Measurements from ENCODE around the gene NHERF1. TPM values are rescaled to one million over a fixed set of nuclear protein-coding genes. Genes with fewer than 3 reads are reported as not detected.
A peak's percentile ranks its signal among the peaks of the same experiment; 100 is the strongest.

NHERF1 gene
- total and polyA plus RNA-seq, 2 donors (not counting 3 experiments of a cell fraction or from before 2014, with no cell fraction given): 24.4 to 26.9 TPM

GRCh38 chr17:74784125-74784810 is 35.8 kb downstream of the NHERF1 start:
- no peaks in the 10 kb centered on the region for H3K79me2 ChIP-seq (ENCODE audit: control insufficient read depth, insufficient read depth, low read length)
- H2AFZ ChIP-seq (ENCODE audit: low read depth, low read length): no peak overlapping the region
- H4K20me1 ChIP-seq (replicated peaks; ENCODE audit: control insufficient read depth, extremely low read depth, insufficient read depth, low read length): no peaks in the 10 kb centered on the region
- BruUV-seq (replicated peaks): no TSS peak
- H3K27ac ChIP-seq (ENCODE audit: insufficient read depth, low read depth, low read length): no peak overlapping the region
- no peaks in the 10 kb centered on the region for H3K27me3 ChIP-seq (ENCODE audit: control insufficient read depth in 2 of 2, insufficient read depth in 2 of 2, low read length in 2 of 2)
- no peaks in the 10 kb centered on the region for H3K4me1 ChIP-seq (ENCODE audit: control insufficient read depth, extremely low read depth, insufficient read depth, low read length)
- DNase-seq (ENCODE audit: low read depth, low spot score): no peak
- no peak for FAIRE-seq
- dilution Hi-C loops (cut with MboI; ENCODE audit: extremely low pct_ligation_motif_present, low sequenced_read_pairs) (no loop called here), intact Hi-C loops (cut with micrococcal nuclease) (no loop called here)
- H3K9ac ChIP-seq (replicated peaks; ENCODE audit: extremely low read depth, insufficient read depth, low read length): no peak overlapping the region
- POLR2A ChIA-PET: no interaction called here
- peaks cover 0 to 10% of the 10 kb centered on the region in 2 experiments for H3K36me3 ChIP-seq (ENCODE audit: control insufficient read depth in 2 of 2, extremely low read depth in 1 of 2, insufficient read depth in 2 of 2, low read length in 2 of 2)
- TF ChIP-seq POLR2A (IDR thresholded peaks at IDR 0.05; ENCODE audit: low read depth, low read length) (no peak), MAX (IDR thresholded peaks at IDR 0.05; ENCODE audit: insufficient read depth, insufficient read length) (no peak), JUN (IDR thresholded peaks at IDR 0.05; ENCODE audit: borderline replicate concordance, insufficient read depth, insufficient read length, low read depth) (no peak)
- H3K4me2 ChIP-seq (ENCODE audit: insufficient read depth, low read length): no peak overlapping the region
- CTCF ChIA-PET: interaction anchor here (0.7 to 1.5 kb wide), 4 partner anchors 10 to 43 kb away, joined by 3 to 8 read pairs (median 4); no protein-coding TSS in a partner anchor
- H3K9me3 ChIP-seq (replicated peaks; ENCODE audit: control insufficient read depth, insufficient read depth, low read length): no peaks in the 10 kb centered on the region
- H3K9me1 ChIP-seq (replicated peaks; ENCODE audit: control insufficient read depth, extremely low read depth, insufficient read depth, low read length): no peaks in the 10 kb centered on the region
- H3K4me3 ChIP-seq (replicated peaks in 1 of 3; ENCODE audit: insufficient read depth in 1 of 3, low read depth in 1 of 3, low read length in 3 of 3): no peak overlapping the region

- intact Hi-C loops (cut with micrococcal nuclease): no loop called here
Observed at GRCh38 chr17:74785096-74785980, 36.9 kb downstream of the NHERF1 start.

More at GRCh38 chr17:74785096-74785980, 36.9 kb downstream of the NHERF1 start:
- TF ChIP-seq GATA2 (IDR thresholded peaks at IDR 0.05; ENCODE audit: insufficient read depth, insufficient read length, low read depth, low read length) (no peak), CTCF (IDR thresholded peaks at IDR 0.05; ENCODE audit: extremely low read depth in 1 of 2, insufficient read depth in 1 of 2, low read depth in 1 of 2, low read length in 2 of 2) (peak in 1 of 2 donors; percentile 8)
- CTCF ChIA-PET: interaction anchor here (0.7 to 14.0 kb wide), 7 partner anchors 9 to 77 kb away, joined by 3 to 325 read pairs (median 5); partner anchors contain the start of genes GRIN2C and NAT9
- Histone ChIP-seq H3K27ac (ENCODE audit: insufficient read depth, low read depth, low read length) (no peak overlapping the region), H3K9me1 (replicated peaks; ENCODE audit: control insufficient read depth, extremely low read depth, insufficient read depth, low read length) (no peaks in the 10 kb centered on the region), H4K20me1 (replicated peaks; ENCODE audit: control insufficient read depth, extremely low read depth, insufficient read depth, low read length) (no peaks in the 10 kb centered on the region), H3K27me3 (ENCODE audit: control insufficient read depth in 2 of 2, insufficient read depth in 2 of 2, low read length in 2 of 2) (no peaks in the 10 kb centered on the region), H3K4me2 (ENCODE audit: insufficient read depth, low read length) (no peak overlapping the region), H3K79me2 (ENCODE audit: control insufficient read depth, insufficient read depth, low read length) (no peaks in the 10 kb centered on the region), H3K4me1 (ENCODE audit: control insufficient read depth, extremely low read depth, insufficient read depth, low read length) (no peaks in the 10 kb centered on the region), H3K9me3 (replicated peaks; ENCODE audit: control insufficient read depth, insufficient read depth, low read length) (no peaks in the 10 kb centered on the region), H2AFZ (ENCODE audit: low read depth, low read length) (no peak overlapping the region), H3K4me3 (replicated peaks in 1 of 3; ENCODE audit: insufficient read depth in 1 of 3, low read depth in 1 of 3, low read length in 3 of 3) (no peak overlapping the region), H3K9ac (replicated peaks; ENCODE audit: extremely low read depth, insufficient read depth, low read length) (no peak overlapping the region), H3K36me3 (ENCODE audit: control insufficient read depth in 2 of 2, extremely low read depth in 1 of 2, insufficient read depth in 2 of 2, low read length in 2 of 2) (peaks cover 0 to 15% of the 10 kb centered on the region in 2 experiments)
- BruUV-seq (replicated peaks): no TSS peak
- FAIRE-seq: no peak
- dilution Hi-C loops (cut with MboI; ENCODE audit: extremely low pct_ligation_motif_present, low sequenced_read_pairs): no loop called here
- DNase-seq (ENCODE audit: low read depth, low spot score): no peak
- POLR2A ChIA-PET: no interaction called here
